Ovary (tissue), 9 donors: ENCODE results near the gene MX1. TPM values are rescaled to one million over a fixed set of nuclear protein-coding genes. Genes with fewer than 3 reads are reported as not detected.
A peak's percentile ranks its signal among the peaks of the same experiment; 100 is the strongest.

Experiments used
- DNase-seq, 5 donors: peaks; one replicate each; pipeline ENCODE4 v3.0.0-alpha.2; 2019 to 2020
- H3K27ac ChIP-seq, 2 donors: fragments of 200-600 bp; one replicate each; pipeline versions ENCODE4 v1.5.1 to v1.8.0; 2019 to 2022
- H3K27me3 ChIP-seq: fragments of 200-600 bp; one replicate; pipeline ENCODE4 v1.8.0; 2022
- H3K36me3 ChIP-seq: fragments of 200-600 bp; sonication (generic); one replicate; pipeline ENCODE4 v1.5.1; 2019
- H3K4me1 ChIP-seq: one replicate; pipeline ENCODE4 v1.8.1; 2013; ENCODE audit warnings: mild to moderate bottlenecking, moderate library complexity; ENCODE audit not compliant: insufficient read depth
- H3K4me3 ChIP-seq: fragments of 200-600 bp; sonication (generic); one replicate; pipeline ENCODE4 v1.5.1; 2017
- H3K9me3 ChIP-seq, 2 donors: fragments of 200-600 bp in 1 of 2; sonication (generic) in 1 of 2; one replicate each; pipeline versions ENCODE4 v1.5.1 to v1.8.1; 2013 to 2019; ENCODE audit warnings: mild to moderate bottlenecking in 1 of 2, moderate library complexity in 1 of 2
- EP300 ChIP-seq: sonication (generic); formaldehyde crosslinking; IDR thresholded peaks from one replicate; pipeline ENCODE4 v1.6.1; 2017; ENCODE audit warnings: antibody characterized with exemption
- POLR2A ChIP-seq: fragments of 450-650 bp; IDR thresholded peaks from one replicate; pipeline ENCODE4 v1.6.1; 2017; ENCODE audit warnings: antibody characterized with exemption, mild to moderate bottlenecking, moderate library complexity
- WGBS, 3 donors: extraction: QIAGEN DNeasy Blood & Tissue Kit in 1 of 3; methylation state at CpG; one replicate each; pipeline versions ENCODE4 v1.1.5 to v1.1.7; 2013 to 2017; 5-methylcytosine and 5-hydroxymethylcytosine counted together
- intact Hi-C, 4 donors: fragments of 100-400 bp; cut with DNase I; formaldehyde crosslinking; loops; one replicate each; pipeline versions ENCODE4 v1.11.0 to v1.15.1; 2022 to 2023
- polyA plus RNA-seq, 2 donors: library from polyadenylated mRNA; stranded (reverse); fragments of 200-250 nt in 1 of 2; fragments of 350-450 nt in 1 of 2; fragmentation: Illumina TruSeq in 1 of 2; extraction: RNeasy Lipid Tissue Mini Kit (QIAGEN cat#74804) in 1 of 2; gene quantifications; one replicate each; pipeline ENCODE4 v1.2.3, GENCODE V29; 2013 to 2014
- total RNA-seq, 7 donors: library from RNA; depleted of rRNA in 2 of 7; stranded (reverse); fragments of >200 nt in 2 of 7; fragmentation: NEBNext Ultra II Directional in 3 of 7; extraction: Animal tissue kit (Norgen Biotek cat#: 25700) in 3 of 7; gene quantifications; one replicate each; pipeline versions ENCODE4 v1.1.0 to v1.2.4, GENCODE V29; 2016 to 2023
- TF ChIP-seq, protein P1 (sequence below), 3 donors: fragments of 450-650 bp in 2 of 3; fragments of 200-600 bp in 1 of 3; IDR thresholded peaks; one replicate each; pipeline versions ENCODE4 v1.5.1 to v1.8.0; 2016 to 2022; ENCODE audit warnings: antibody characterized with exemption in 3 of 3, mild to moderate bottlenecking in 1 of 3
- donor health status: DM: no; HTN: no; CAD: no; lungs with moderate emphysema.
- donor health status: DM: no; HTN: no; CAD: no.
- donor health status: Bipolar disorder and iron deficiency.
- donor health status: DM: yes; HTN: yes; CAD: no.
- donor health status: DM: no; HTN: no; CAD: no.
- donor health status: DM: yes; HTN: yes; CAD: no.

Gene MX1
- total and polyA plus RNA-seq, 9 donors, result 25.2 to 118 (median 43.5) TPM

DNA sequence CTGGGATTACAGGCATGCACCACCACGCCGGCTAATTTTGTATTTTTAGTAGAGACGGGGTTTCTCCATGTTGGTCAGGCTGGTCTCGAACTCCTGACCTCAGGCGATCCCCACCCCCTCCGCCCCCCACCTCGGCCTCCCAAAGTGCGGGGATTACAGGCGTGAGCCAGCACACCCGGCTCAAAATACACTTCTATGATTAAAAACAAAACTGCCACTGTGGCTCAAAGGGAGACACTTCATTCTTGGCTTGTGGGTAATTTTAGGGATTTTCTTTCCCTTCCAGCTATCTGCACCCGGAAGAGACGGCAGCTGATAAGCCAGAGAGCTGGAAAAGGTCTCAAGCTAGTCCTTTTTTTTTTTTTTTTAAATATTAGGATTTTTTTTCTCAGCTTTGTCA, 57.4 kb downstream of the MX1 start:
- 43 to 51% (median 47%) methylated on average over 12 of the region's 12 CpGs for WGBS, 3 donors

DNA sequence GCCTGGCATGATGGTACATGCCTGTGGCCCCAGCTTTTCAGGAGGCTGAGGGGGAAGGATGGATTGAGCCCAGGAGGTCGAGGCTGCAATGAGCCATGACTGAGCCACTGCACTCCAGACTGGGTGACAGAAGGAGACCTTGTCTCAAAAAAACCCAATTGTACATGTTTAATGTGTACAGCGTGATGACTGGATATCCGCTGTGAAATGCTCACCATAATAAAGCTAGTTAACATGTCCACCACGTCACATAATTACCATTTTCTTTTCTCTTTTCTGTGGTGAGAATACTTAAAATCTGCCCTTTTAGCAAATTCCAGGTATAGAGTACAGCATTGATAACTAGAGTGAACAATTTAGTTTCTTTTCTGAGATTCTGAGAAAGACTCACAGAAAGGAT, 57.9 kb downstream of the MX1 start:
- no peak for DNase-seq

More for the DNA sequence above, 57.4 kb downstream of the MX1 start:
- Histone ChIP-seq H3K9me3 (no peaks in the 10 kb centered on the region), H3K4me1 (peaks cover 5% of the 10 kb centered on the region), H3K4me3 (no peak overlapping the region), H3K27me3 (no peaks in the 10 kb centered on the region), H3K36me3 (no peaks in the 10 kb centered on the region), H3K27ac (no peak overlapping the region)
- intact Hi-C loops, result loop anchor here in 1 of 4 donors (10.0 kb wide), 1 partner anchor 1011 kb away; the partner anchor contains the start of gene RSPH1
- no peak for TF ChIP-seq EP300
- no peak for DNase-seq

DNA sequence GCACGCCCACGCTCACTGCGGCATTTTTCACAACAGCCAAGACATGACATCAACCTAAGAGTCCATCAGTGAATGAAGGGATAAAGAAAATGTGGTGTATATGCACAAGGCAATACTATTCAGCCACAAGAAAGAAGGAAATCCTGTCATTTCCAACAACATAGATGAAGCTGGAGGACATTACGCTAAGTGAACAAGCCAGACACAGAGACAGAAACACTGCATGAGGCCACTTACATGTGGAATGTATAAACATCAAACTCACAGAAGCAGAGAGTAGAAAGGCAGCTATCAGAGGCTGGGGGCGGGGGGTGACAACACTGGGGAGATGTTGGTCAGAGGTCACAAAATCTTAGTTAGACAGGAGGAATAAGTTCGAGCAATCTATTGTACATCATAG, 61.0 kb downstream of the MX1 start:
- intact Hi-C loops, result loop anchor here in 1 of 4 donors (10.0 kb wide), 1 partner anchor 1008 kb away; the partner anchor contains the start of gene RSPH1
- peaks cover 7% of the 10 kb centered on the region for H3K4me1 ChIP-seq
- no peak for DNase-seq
- no peaks in the 10 kb centered on the region for H3K9me3 ChIP-seq
- TF ChIP-seq EP300, result no peak
- no peak for TF ChIP-seq POLR2A
- TF ChIP-seq, protein P1, sequence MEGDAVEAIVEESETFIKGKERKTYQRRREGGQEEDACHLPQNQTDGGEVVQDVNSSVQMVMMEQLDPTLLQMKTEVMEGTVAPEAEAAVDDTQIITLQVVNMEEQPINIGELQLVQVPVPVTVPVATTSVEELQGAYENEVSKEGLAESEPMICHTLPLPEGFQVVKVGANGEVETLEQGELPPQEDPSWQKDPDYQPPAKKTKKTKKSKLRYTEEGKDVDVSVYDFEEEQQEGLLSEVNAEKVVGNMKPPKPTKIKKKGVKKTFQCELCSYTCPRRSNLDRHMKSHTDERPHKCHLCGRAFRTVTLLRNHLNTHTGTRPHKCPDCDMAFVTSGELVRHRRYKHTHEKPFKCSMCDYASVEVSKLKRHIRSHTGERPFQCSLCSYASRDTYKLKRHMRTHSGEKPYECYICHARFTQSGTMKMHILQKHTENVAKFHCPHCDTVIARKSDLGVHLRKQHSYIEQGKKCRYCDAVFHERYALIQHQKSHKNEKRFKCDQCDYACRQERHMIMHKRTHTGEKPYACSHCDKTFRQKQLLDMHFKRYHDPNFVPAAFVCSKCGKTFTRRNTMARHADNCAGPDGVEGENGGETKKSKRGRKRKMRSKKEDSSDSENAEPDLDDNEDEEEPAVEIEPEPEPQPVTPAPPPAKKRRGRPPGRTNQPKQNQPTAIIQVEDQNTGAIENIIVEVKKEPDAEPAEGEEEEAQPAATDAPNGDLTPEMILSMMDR (IDR thresholded peaks at IDR 0.05), result no peak
- no peaks in the 10 kb centered on the region for H3K36me3 ChIP-seq
- 88 to 93% (median 91%) methylated on average over 6 of the region's 6 CpGs for WGBS, 3 donors
- H3K4me3 ChIP-seq, result no peak overlapping the region
- H3K27me3 ChIP-seq, result no peaks in the 10 kb centered on the region
- no peak overlapping the region for H3K27ac ChIP-seq

More for the DNA sequence above, 57.9 kb downstream of the MX1 start:
- H3K27ac ChIP-seq, result no peak overlapping the region
- H3K9me3 ChIP-seq, result no peaks in the 10 kb centered on the region
- H3K4me3 ChIP-seq, result no peak overlapping the region
- H3K27me3 ChIP-seq, result no peaks in the 10 kb centered on the region
- peaks cover 5% of the 10 kb centered on the region for H3K4me1 ChIP-seq
- no peak for TF ChIP-seq EP300
- TF ChIP-seq, protein P1 (IDR thresholded peaks at IDR 0.05), result no peak
- no peak for TF ChIP-seq POLR2A
- H3K36me3 ChIP-seq, result no peaks in the 10 kb centered on the region
- WGBS, 3 donors, result 93 to 95% (median 94%) methylated on average over 4 of the region's 4 CpGs
- intact Hi-C loops, result loop anchor here in 1 of 4 donors (10.0 kb wide), 1 partner anchor 1011 kb away; the partner anchor contains the start of gene RSPH1

DNA sequence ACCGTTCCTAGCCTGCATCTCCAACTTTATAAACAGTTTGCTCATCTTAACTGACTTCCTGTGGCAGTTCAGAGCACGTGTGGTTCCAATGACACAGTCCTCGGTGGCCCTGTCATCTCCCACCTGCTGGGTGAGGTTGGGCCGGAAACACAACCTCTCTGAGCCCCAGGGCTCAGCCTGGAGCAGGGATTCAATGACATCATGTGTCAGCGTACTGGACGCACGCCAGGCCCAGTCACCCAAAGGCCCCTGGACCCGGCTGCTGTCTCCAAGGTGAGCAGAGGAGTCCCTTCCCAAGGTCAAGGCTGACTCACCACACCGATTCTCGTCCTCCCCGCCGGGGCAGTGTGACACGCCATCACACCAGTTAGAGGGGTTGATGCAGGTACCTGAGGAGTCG, 62.0 kb downstream of the MX1 start:
- DNase-seq, result no peak
- intact Hi-C loops, result loop anchor here in 1 of 4 donors (10.0 kb wide), 1 partner anchor 1007 kb away; the partner anchor contains the start of gene RSPH1
- Histone ChIP-seq H3K4me3 (no peak overlapping the region), H3K4me1 (peaks cover 7% of the 10 kb centered on the region), H3K9me3 (no peaks in the 10 kb centered on the region), H3K27me3 (no peaks in the 10 kb centered on the region), H3K27ac (no peak overlapping the region), H3K36me3 (no peaks in the 10 kb centered on the region)
- TF ChIP-seq, protein P1 (IDR thresholded peaks at IDR 0.05), result no peak
- TF ChIP-seq POLR2A (no peak), EP300 (no peak)
- 87 to 94% (median 92%) methylated on average over 14 of the region's 14 CpGs for WGBS, 3 donors

DNA sequence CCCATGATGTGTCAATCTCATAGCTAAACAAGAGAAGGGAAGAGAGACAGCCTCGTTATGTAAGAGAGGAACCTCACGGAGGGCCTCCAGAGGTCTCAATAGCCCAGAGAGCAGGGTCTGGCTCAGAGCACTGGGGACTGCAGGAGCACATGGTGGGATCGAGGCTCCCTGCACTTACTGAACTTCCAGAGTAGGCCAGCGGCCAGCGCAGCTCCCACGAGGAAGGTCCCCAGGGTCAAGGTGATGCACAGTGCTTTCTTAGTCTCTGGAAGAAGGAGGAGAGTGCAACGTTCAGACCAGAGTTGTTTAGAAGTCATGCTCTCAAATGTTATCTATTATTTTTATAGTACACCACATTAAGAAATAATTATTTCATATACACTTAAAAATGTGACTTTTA, 63.3 kb downstream of the MX1 start:
- intact Hi-C loops, result loop anchor here in 1 of 4 donors (10.0 kb wide), 1 partner anchor 1005 kb away; the partner anchor contains the start of gene RSPH1
- no peak overlapping the region for H3K27ac ChIP-seq

More for the DNA sequence above, 63.3 kb downstream of the MX1 start:
- no peaks in the 10 kb centered on the region for H3K9me3 ChIP-seq
- H3K36me3 ChIP-seq, result no peaks in the 10 kb centered on the region
- 11 to 32% (median 21%) methylated on average over 7 of the region's 7 CpGs for WGBS, 3 donors
- no peak overlapping the region for H3K4me3 ChIP-seq
- peaks cover 7% of the 10 kb centered on the region for H3K4me1 ChIP-seq
- peak in 3 of 5 donors; percentile 53 to 66 (median 58) for DNase-seq
- no peaks in the 10 kb centered on the region for H3K27me3 ChIP-seq
- TF ChIP-seq EP300 (no peak), POLR2A (no peak)
- TF ChIP-seq, protein P1 (IDR thresholded peaks at IDR 0.05), result no peak
